ENCODE data around the gene RBM39.

- TF ChIP-seq TCF12 (IDR thresholded peaks at IDR 0.05; ENCODE audit: low read depth, low read length) (no peak), POLR2AphosphoS5 (IDR thresholded peaks at IDR 0.05; ENCODE audit: low read depth, low read length) (no peak), SP1 (IDR thresholded peaks at IDR 0.05; ENCODE audit: low read depth, low read length) (no peak), NANOG (IDR thresholded peaks at IDR 0.05; ENCODE audit: insufficient read depth, low read depth, low read length, poor library complexity, severe bottlenecking) (no peak), ATF3 (IDR thresholded peaks at IDR 0.05; ENCODE audit: insufficient read depth, low read depth, low read length) (no peak), MAFK (IDR thresholded peaks at IDR 0.05; ENCODE audit: low read depth, low read length) (no peak), POLR2A (IDR thresholded peaks at IDR 0.05; ENCODE audit: control extremely low read depth in 1 of 2, low read depth in 2 of 2, low read length in 2 of 2) (no peak), TAF1 (IDR thresholded peaks at IDR 0.05; ENCODE audit: low read depth, low read length) (no peak), CTCF (IDR thresholded peaks at IDR 0.05; ENCODE audit: control extremely low read depth in 1 of 3, insufficient read depth in 1 of 3, low read depth in 1 of 3, low read length in 3 of 3) (no peak), JUND (IDR thresholded peaks at IDR 0.05; ENCODE audit: low read length) (no peak), JUN (IDR thresholded peaks at IDR 0.05; ENCODE audit: low read depth, low read length) (no peak), RXRA (IDR thresholded peaks at IDR 0.05; ENCODE audit: insufficient read depth, low read depth, low read length) (no peak), EP300 (IDR thresholded peaks at IDR 0.05; ENCODE audit: borderline replicate concordance in 1 of 2, low read depth in 2 of 2, low read length in 2 of 2) (no peak), RFX5 (IDR thresholded peaks at IDR 0.05; ENCODE audit: borderline replicate concordance, low read depth, low read length) (no peak)
Measured at GRCh38 chr20:35669681-35670080, 72.4 kb downstream of the RBM39 start.
